HG03039 (cell line): ENCODE results near the gene FKTN.

Experiments
- ATAC-seq: cut with Tn5 transposase; IDR thresholded peaks from one replicate; pipeline ENCODE4 v1.9.1; 2021; ENCODE audit warnings: mild to moderate bottlenecking, moderate library complexity; ENCODE audit not compliant: unreplicated experiment

Gene FKTN

DNA sequence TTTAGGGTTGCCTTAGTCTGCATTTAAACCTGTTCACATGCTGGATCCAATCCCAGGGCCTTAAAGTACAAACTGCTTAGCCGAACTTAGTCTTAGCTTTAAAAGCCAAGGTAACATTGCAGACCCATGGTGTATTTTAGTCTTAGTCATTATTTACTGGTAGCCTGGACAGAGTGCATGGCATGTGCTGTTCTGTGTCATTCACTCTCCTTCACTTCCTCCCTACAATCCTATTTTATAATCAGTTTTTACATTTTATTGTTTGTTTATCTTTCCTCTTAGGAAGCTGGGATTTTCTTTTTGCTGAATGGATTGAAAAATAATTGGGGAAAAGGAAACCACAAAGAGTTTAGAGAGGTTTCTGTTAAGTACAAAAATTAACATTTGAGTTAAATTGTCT, 74.9 kb downstream of the FKTN start:
- ATAC-seq: no peak

GRCh38 chr9:105633411-105633810, 75.5 kb downstream of the FKTN start:
- no peak for ATAC-seq

GRCh38 chr9:105636331-105636730, 78.4 kb downstream of the FKTN start:
- ATAC-seq: no peak

DNA sequence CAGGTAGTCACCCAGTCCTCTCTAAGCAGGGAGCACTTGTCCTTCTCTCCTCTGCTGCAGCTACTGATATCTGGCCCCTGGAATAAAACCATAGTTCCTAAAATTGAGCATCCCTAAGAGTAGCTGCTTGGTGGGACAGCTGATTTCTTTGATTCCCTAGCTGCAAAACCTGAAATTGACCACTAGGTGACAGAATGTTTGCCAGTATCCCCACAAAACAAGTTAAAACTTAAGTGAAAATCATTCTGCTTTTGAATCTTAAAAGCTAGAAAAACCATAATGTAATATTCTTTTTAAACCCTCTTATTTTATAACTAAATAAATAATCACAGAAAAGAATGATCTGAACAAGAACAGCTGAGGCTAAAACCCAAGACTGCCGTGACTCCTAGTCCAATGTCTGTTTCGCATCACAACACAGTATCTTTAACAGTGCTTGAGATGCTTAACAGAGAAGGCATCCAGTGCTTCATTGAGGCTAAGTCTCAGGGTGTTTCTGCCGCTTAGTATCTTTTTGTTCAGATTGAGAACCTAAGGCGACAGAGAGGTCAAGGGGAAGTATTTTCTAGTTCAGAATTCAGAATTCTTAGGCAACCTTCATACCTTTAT, 80.0 kb downstream of the FKTN start:
- ATAC-seq: no peak

- ATAC-seq: no peak
Observed at GRCh38 chr9:105639936-105640335, 82.0 kb downstream of the FKTN start.

- no peak for ATAC-seq
Observed at GRCh38 chr9:105643795-105644194, 85.9 kb downstream of the FKTN start.

DNA sequence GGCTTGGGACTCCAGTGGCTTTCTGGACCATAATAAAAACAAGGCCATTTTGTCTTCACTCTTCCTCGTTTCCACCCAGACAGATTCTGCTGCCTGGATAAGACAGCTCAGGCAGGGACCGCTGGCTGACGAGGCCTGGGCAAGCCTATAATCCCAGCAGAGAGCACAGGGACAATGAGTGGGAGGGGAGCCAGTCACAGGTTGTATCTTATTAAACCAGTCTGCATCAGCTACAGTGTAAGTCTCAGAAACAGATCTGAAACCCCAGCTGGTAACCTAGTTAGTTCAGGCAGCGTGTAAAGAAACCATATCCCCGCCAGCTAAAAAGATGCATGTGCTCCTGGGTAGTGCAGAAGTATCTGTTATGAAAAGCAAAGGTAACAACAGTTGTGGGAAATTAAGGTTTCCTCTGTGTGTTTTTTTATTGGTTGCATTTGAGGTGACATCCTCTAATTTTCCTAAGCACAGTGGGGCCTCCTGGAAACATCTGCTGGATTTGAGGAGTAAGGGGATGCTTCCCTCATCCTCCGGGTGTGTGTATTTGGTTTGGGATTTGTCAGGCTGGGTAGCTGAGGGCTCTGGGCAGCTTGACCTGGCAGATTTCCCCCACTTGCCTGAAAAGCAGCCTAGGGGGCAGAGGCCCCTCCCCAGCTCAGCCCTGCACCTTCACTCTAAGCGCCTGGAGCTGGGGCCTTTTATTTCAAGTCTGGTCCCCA, 89.1 kb downstream of the FKTN start:
- ATAC-seq: no peak

GRCh38 chr9:105647595-105648349, 89.8 kb downstream of the FKTN start:
- ATAC-seq: no peak

DNA sequence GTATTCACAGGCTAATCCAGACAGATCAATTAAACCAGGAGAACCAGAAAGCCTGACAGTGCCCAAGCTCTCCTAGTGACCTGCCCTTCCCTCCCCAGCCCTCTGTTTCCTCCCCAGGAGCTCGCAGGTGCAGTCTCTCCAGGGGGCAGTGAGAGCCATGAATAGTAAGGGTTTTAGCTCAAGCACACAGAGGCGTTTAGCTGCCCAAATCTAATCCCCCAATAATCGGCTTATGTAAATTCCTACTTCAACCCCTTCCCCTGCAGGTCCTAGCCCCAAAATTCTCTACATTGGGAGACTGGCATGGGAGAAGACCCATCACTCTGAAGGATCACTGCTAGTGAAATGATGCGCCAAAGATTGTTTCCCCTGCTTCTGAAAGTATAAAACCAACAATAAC, 93.9 kb downstream of the FKTN start:
- ATAC-seq: no peak

GRCh38 chr9:105656131-105656921, 98.4 kb downstream of the FKTN start:
- peak; percentile 37 for ATAC-seq

DNA sequence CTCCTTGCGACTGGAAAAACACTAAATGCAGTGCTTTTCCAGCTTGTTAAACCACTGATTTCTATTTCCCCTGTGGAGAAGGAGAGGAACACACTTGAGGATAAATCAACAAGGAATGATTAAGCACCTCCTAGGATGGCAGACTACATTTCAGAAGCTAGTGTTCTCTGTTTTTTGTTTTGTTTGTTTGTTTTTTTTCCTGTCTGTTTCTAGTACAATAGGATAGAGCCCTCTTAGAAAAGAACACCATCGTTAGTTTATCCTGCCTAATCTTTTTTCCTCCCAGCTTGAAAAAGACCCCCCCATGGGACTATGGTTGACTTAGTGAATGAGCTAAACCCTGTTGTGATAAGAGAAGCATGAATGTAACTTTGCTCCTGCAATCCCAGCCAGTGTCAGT, 100.4 kb downstream of the FKTN start:
- no peak for ATAC-seq

GRCh38 chr9:105661011-105661410, 103.1 kb downstream of the FKTN start:
- no peak for ATAC-seq

- ATAC-seq: peak; percentile 64
Observed at GRCh38 chr9:105662184-105663104, 104.5 kb downstream of the FKTN start, which contains the start of gene TAL2. Gene TAL2 (plus strand): TSS chr9:105662457. CDS start chr9:105662497, 40 bp downstream.

GRCh38 chr9:105663914-105664313, 106.0 kb downstream of the FKTN start:
- no peak for ATAC-seq

GRCh38 chr9:105667867-105668266, 109.9 kb downstream of the FKTN start:
- ATAC-seq: no peak

GRCh38 chr9:105670315-105670714, 112.4 kb downstream of the FKTN start:
- no peak for ATAC-seq

DNA sequence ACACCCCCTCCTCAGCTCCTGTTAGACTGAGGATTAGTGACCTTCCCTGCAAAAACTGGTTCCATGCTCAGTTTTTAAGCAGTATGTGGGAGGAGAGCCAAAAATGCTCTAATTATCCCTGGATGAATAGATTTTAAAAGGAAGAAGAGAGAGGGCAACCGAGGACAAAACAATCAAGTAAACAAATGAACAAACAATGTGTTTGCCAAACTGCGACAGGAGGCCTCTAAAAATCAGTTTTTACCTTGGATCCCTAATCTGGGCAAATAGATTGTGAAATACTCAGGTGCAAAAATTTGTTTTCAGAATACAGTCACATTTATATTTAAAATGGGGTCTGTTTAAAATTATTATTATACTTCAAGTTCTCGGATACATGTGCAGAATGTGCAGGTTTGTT, 112.8 kb downstream of the FKTN start:
- no peak for ATAC-seq

GRCh38 chr9:105672711-105673234, 114.8 kb downstream of the FKTN start:
- no peak for ATAC-seq

GRCh38 chr9:105673850-105674387, 116.0 kb downstream of the FKTN start:
- ATAC-seq: no peak
